H1 (cell line): ENCODE results near the gene ADIPOR1. TPM values are rescaled to one million over a fixed set of nuclear protein-coding genes. Genes with fewer than 3 reads are reported as not detected.
"Not testable (repeated sequence)": the region's sequence is repeated elsewhere in the genome, so short reads cannot be mapped to it uniquely, and the experiment has no call there.

ENCODE experiments used
- CTCF ChIA-PET: fragments of 300-600 bp; sonication (Branson Sonifier 250); formaldehyde crosslinking; loops from one replicate; lab custom pipeline; 2021; ENCODE audit not compliant: partially characterized antibody; lab: Charles Lee
- POLR2A ChIA-PET: fragments of 300-600 bp; sonication (Branson Sonifier 250); formaldehyde crosslinking; loops from one replicate; lab custom pipeline; 2021; ENCODE audit warnings: inconsistent platforms; ENCODE audit not compliant: partially characterized antibody; lab: Charles Lee
- DNase-seq, 2 experiments: peaks; one replicate each; pipeline versions ENCODE4 v3.0.0 to v3.0.0-alpha.2; 2010 to 2022; ENCODE audit warnings: low spot score in 2 of 2, low read depth in 1 of 2, mixed read lengths in 1 of 2
- FAIRE-seq: peaks from 2 replicates; lab custom pipeline; 2011; peaks lifted over from hg19 to GRCh38; lab: Jason Lieb, UNC
- H2AFZ ChIP-seq: 2 replicates; pipeline ENCODE4 v1.8.1; 2012; ENCODE audit warnings: low read length, inconsistent platforms
- H2AK5ac ChIP-seq: 2 replicates; pipeline ENCODE4 v1.6.1; 2013; ENCODE audit warnings: low read depth, low read length
- H2BK120ac ChIP-seq: replicated peaks from 2 replicates; pipeline ENCODE3; 2013; ENCODE audit warnings: low read depth, low read length, inconsistent platforms
- H2BK12ac ChIP-seq: 2 replicates; pipeline ENCODE4 v1.6.1; 2013; ENCODE audit warnings: low read depth, low read length
- H2BK15ac ChIP-seq: 2 replicates; pipeline ENCODE4 v1.6.1; 2013; ENCODE audit warnings: low read length
- H2BK20ac ChIP-seq: 2 replicates; pipeline ENCODE4 v1.6.1; 2013; ENCODE audit warnings: low read length
- H2BK5ac ChIP-seq: 2 replicates; pipeline ENCODE4 v1.6.1; 2013; ENCODE audit warnings: low read depth, low read length
- H3K14ac ChIP-seq: 2 replicates; pipeline ENCODE4 v1.6.1; 2013; ENCODE audit warnings: inconsistent platforms; ENCODE audit not compliant: insufficient read length
- H3K18ac ChIP-seq: 2 replicates; pipeline ENCODE4 v1.6.1; 2013; ENCODE audit warnings: low read length; ENCODE audit errors: extremely low read depth
- H3K23ac ChIP-seq: 2 replicates; pipeline ENCODE4 v1.6.1; 2013; ENCODE audit warnings: inconsistent platforms; ENCODE audit not compliant: insufficient read length
- H3K23me2 ChIP-seq: 2 replicates; pipeline ENCODE4 v1.6.1; 2013; ENCODE audit warnings: low read depth, low read length
- H3K27ac ChIP-seq: 2 replicates; pipeline ENCODE4 v1.6.1; 2011; ENCODE audit warnings: low read depth, low read length, inconsistent platforms
- H3K27me3 ChIP-seq, 4 experiments: replicated peaks in 1 of 4; 1 replicate in 1 of 4; 2 replicates in 3 of 4; pipeline versions ENCODE4 v1.6.1 to v1.8.1; 2011 to 2013; ENCODE audit warnings: low read length in 3 of 4, mild to moderate bottlenecking in 3 of 4, inconsistent platforms in 2 of 4, mixed read lengths in 2 of 4, moderate library complexity in 1 of 4; ENCODE audit not compliant: control insufficient read depth in 3 of 4, insufficient read depth in 3 of 4; ENCODE audit errors: extremely low read depth in 1 of 4
- H3K36me3 ChIP-seq, 4 experiments: 2 replicates each; pipeline versions ENCODE4 v1.6.1 to v1.8.1; 2011 to 2013; ENCODE audit warnings: mild to moderate bottlenecking in 4 of 4, low read length in 3 of 4, moderate library complexity in 2 of 4, control low read depth in 1 of 4, inconsistent platforms in 1 of 4; ENCODE audit not compliant: insufficient read depth in 4 of 4, control insufficient read depth in 2 of 4
- H3K4ac ChIP-seq: replicated peaks from 2 replicates; pipeline ENCODE3; 2013; ENCODE audit warnings: low read length, low read depth, mixed read lengths, inconsistent platforms; ENCODE audit not compliant: insufficient read length
- H3K4me1 ChIP-seq, 4 experiments: replicated peaks in 1 of 4; 1 replicate in 1 of 4; 2 replicates in 3 of 4; pipeline versions ENCODE4 v1.6.1 to v1.8.1; 2011 to 2013; ENCODE audit warnings: low read length in 3 of 4, inconsistent platforms in 2 of 4, mixed read lengths in 1 of 4; ENCODE audit not compliant: insufficient read depth in 4 of 4, control insufficient read depth in 3 of 4
- H3K4me2 ChIP-seq, 2 experiments: 2 replicates each; pipeline versions ENCODE4 v1.6.1 to v1.8.1; 2011 to 2013; ENCODE audit warnings: low read depth in 2 of 2, low read length in 2 of 2, control low read depth in 1 of 2, inconsistent platforms in 1 of 2, mild to moderate bottlenecking in 1 of 2; ENCODE audit not compliant: insufficient read depth in 1 of 2
- H3K4me3 ChIP-seq, 4 experiments: fragments of 200-600, 300-600 bp in 1 of 4; sonication (generic), shearing (Covaris generic), sonication (Bioruptor Twin) in 1 of 4; 2 replicates each; pipeline versions ENCODE4 v1.5.1 to v1.8.1; 2011 to 2016; ENCODE audit warnings: low read length in 4 of 4, low read depth in 3 of 4, control low read depth in 2 of 4, inconsistent platforms in 2 of 4, mild to moderate bottlenecking in 2 of 4, mixed read lengths in 1 of 4, moderate library complexity in 1 of 4; ENCODE audit not compliant: insufficient read depth in 2 of 4; ENCODE audit errors: extremely low read depth in 1 of 4
- H3K56ac ChIP-seq: replicated peaks from 2 replicates; pipeline ENCODE3; 2013; ENCODE audit warnings: low read depth, mild to moderate bottlenecking, mixed read lengths, low read length, inconsistent platforms; ENCODE audit not compliant: insufficient read length
- H3K79me1 ChIP-seq: 2 replicates; pipeline ENCODE4 v1.6.1; 2013; ENCODE audit warnings: low read depth, low read length, control low read depth
- H3K79me2 ChIP-seq, 2 experiments: 2 replicates each; pipeline versions ENCODE4 v1.6.1 to v1.8.1; 2012 to 2013; ENCODE audit warnings: low read length in 2 of 2, mild to moderate bottlenecking in 2 of 2, inconsistent platforms in 1 of 2; ENCODE audit not compliant: insufficient read depth in 2 of 2, control insufficient read depth in 1 of 2
- H3K9ac ChIP-seq, 4 experiments: replicated peaks in 1 of 4; 1 replicate in 1 of 4; 2 replicates in 3 of 4; pipeline versions ENCODE4 v1.6.1 to v1.8.1; 2011 to 2013; ENCODE audit warnings: low read depth in 3 of 4, low read length in 3 of 4, control low read depth in 2 of 4, mild to moderate bottlenecking in 2 of 4, moderate library complexity in 2 of 4, inconsistent platforms in 1 of 4; ENCODE audit errors: extremely low read depth in 1 of 4
- H3K9me3 ChIP-seq, 2 experiments: 2 replicates each; pipeline versions ENCODE4 v1.6.1 to v1.8.1; 2012 to 2013; ENCODE audit warnings: mild to moderate bottlenecking in 2 of 2, moderate library complexity in 2 of 2, control low read depth in 1 of 2, inconsistent platforms in 1 of 2, low read depth in 1 of 2, low read length in 1 of 2, mixed read lengths in 1 of 2; ENCODE audit not compliant: insufficient read depth in 2 of 2
- H4K20me1 ChIP-seq, 2 experiments: replicated peaks in 1 of 2; 2 replicates each; pipeline versions ENCODE3 to v1.8.1; 2011 to 2013; ENCODE audit warnings: inconsistent platforms in 2 of 2, low read length in 2 of 2, mild to moderate bottlenecking in 1 of 2; ENCODE audit not compliant: insufficient read depth in 2 of 2, control insufficient read depth in 1 of 2
- H4K5ac ChIP-seq: 2 replicates; pipeline ENCODE4 v1.6.1; 2013; ENCODE audit warnings: low read length, low read depth, mixed read lengths, inconsistent platforms; ENCODE audit not compliant: insufficient read length
- H4K8ac ChIP-seq: 2 replicates; pipeline ENCODE4 v1.8.0; 2013; ENCODE audit warnings: mild to moderate bottlenecking, moderate library complexity, low read length, inconsistent platforms; ENCODE audit not compliant: insufficient read depth; ENCODE audit errors: extremely low read depth
- H4K91ac ChIP-seq: replicated peaks from 2 replicates; pipeline ENCODE3; 2013; ENCODE audit warnings: low read length, mixed read lengths, inconsistent platforms; ENCODE audit not compliant: insufficient read length
- BCL11A ChIP-seq, 2 experiments: IDR thresholded peaks; one replicate each; pipeline ENCODE4 v1.6.1; 2011; ENCODE audit warnings: low read depth in 2 of 2, low read length in 2 of 2, mild to moderate bottlenecking in 2 of 2
- EP300 ChIP-seq, 2 experiments: IDR thresholded peaks; 1 replicate in 1 of 2; 2 replicates in 1 of 2; pipeline ENCODE4 v1.6.1; 2011 to 2012; ENCODE audit warnings: low read depth in 2 of 2, low read length in 2 of 2, mild to moderate bottlenecking in 2 of 2, borderline replicate concordance in 1 of 2, inconsistent platforms in 1 of 2, moderate library complexity in 1 of 2
- HDAC6 ChIP-seq: IDR thresholded peaks from one replicate; pipeline ENCODE4 v1.7.1; 2012; ENCODE audit warnings: low read depth, mild to moderate bottlenecking, inconsistent platforms, low read length, moderate library complexity
- MAFK ChIP-seq: IDR thresholded peaks from 2 replicates; pipeline ENCODE4 v1.6.1; 2012; ENCODE audit warnings: low read depth, mild to moderate bottlenecking, improper control_type of control experiment, low read length
- POU5F1 ChIP-seq: IDR thresholded peaks from 2 replicates; pipeline ENCODE4 v1.6.1; 2011; ENCODE audit warnings: low read depth, mild to moderate bottlenecking, low read length, moderate library complexity
- SAP30 ChIP-seq: fragments of 300-600 bp; sonication (generic); IDR thresholded peaks from 2 replicates; pipeline ENCODE4 v1.7.1; 2012; ENCODE audit warnings: low read length, moderate library complexity, mild to moderate bottlenecking, inconsistent platforms; ENCODE audit not compliant: insufficient read depth, insufficient replicate concordance
- WGBS, 2 experiments: shearing (Covaris generic) in 1 of 2; methylation state at CpG; one replicate each; pipeline versions ENCODE4 v1.1.6 to v1.1.7; 2013 to 2015; ENCODE audit warnings: low lambda C conversion rate in 2 of 2, mixed read lengths in 2 of 2, inconsistent platforms in 1 of 2, low coverage in 1 of 2, missing lambda C conversion rate in 1 of 2; ENCODE audit not compliant: insufficient replicate concordance in 2 of 2, insufficient coverage in 1 of 2, insufficient read length in 1 of 2; ENCODE audit errors: extremely low coverage in 1 of 2, missing lambda C conversion rate in 1 of 2; 5-methylcytosine and 5-hydroxymethylcytosine counted together
- polyA plus RNA-seq, 7 experiments: library from polyadenylated mRNA; depleted of rRNA in 3 of 7; stranded (reverse) in 5 of 7; unstranded in 2 of 7; fragments of >200 nt in 5 of 7; fragments of 200-250 nt in 2 of 7; gene quantifications; 1 replicate in 5 of 7; 2 replicates in 1 of 7; 4 replicates in 1 of 7; pipeline versions ENCODE4 v1.2.1 to v1.2.3, GENCODE V29; 2011 to 2013; ENCODE audit warnings: missing spikeins in 2 of 7, mixed read lengths in 2 of 7
- total RNA-seq: library from RNA; stranded (reverse); fragmentation: NEBNext Ultra II Directional; extraction: Animal tissue kit (Norgen Biotek cat#: 25700); gene quantifications from 2 replicates; pipeline ENCODE4 v1.2.1, GENCODE V29; 2021
- TF ChIP-seq, protein P1 (sequence below): IDR thresholded peaks from 2 replicates; pipeline ENCODE4 v1.6.1; 2012; ENCODE audit warnings: inconsistent platforms

The ADIPOR1 gene
- total and polyA plus RNA-seq, 2 of the 8 experiments (the other 6 are each of a cell fraction or from before 2014, with no cell fraction given): 69.8 to 118 TPM

DNA sequence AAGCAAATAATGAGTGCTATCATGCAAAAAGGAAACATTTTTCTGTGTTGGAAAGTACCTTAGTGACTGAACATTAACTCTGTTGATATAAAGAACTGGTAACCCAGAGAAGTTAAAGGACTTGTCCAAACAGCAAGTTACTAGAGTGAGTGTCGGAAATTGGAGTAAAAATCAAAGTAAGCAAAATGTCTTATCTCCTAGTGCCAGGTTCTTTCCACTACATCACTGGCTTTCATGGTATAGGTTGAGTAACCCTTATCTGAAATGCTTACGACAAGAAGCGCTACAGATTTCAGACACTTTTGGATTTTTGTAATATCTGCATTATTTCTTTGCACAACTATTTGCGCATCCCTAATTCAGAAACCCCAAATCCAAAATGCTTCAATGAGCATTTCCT, 52.8 kb downstream of the ADIPOR1 start (continued):
- TF ChIP-seq BCL11A (IDR thresholded peaks at IDR 0.05; ENCODE audit: low read depth in 2 of 2, low read length in 2 of 2): no peak
- no peak for TF ChIP-seq EP300 (IDR thresholded peaks at IDR 0.05; ENCODE audit: borderline replicate concordance in 1 of 2, low read depth in 2 of 2, low read length in 2 of 2)
- no peak for TF ChIP-seq POU5F1
- no peak for TF ChIP-seq HDAC6
- TF ChIP-seq, protein P1, sequence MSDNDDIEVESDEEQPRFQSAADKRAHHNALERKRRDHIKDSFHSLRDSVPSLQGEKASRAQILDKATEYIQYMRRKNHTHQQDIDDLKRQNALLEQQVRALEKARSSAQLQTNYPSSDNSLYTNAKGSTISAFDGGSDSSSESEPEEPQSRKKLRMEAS: no peak
- no peak for TF ChIP-seq SAP30
- TF ChIP-seq MAFK: no peak

DNA sequence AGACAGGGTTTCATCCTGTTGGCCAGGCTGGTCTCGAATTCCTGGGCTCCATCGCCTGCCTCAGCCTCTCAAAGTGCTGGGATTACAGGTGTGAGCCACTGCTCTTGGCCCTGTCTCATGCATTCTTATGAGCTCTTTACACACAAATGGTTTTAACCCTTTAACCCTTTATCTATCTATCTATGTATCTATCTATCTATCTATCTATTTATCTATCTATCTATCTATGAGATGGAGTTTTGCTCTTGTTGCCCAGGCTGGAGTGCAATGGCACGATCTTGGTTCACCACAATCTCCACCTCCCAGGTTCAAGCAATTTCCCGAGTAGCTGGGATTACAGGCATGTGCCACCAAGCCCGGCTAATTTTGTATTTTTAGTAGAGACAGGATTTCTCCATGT, 54.3 kb downstream of the ADIPOR1 start:
- not testable (repeated sequence) for H3K4me2 ChIP-seq, H2BK12ac ChIP-seq, FAIRE-seq, H3K56ac ChIP-seq, H3K4me1 ChIP-seq, H3K23me2 ChIP-seq, H3K9ac ChIP-seq, H3K4me3 ChIP-seq, H2BK5ac ChIP-seq, H2AK5ac ChIP-seq, H3K27me3 ChIP-seq, H2AFZ ChIP-seq, H4K91ac ChIP-seq, H4K20me1 ChIP-seq, H4K8ac ChIP-seq, H2BK120ac ChIP-seq, H3K14ac ChIP-seq, H3K4ac ChIP-seq, H3K9me3 ChIP-seq, H2BK20ac ChIP-seq, H2BK15ac ChIP-seq, H3K27ac ChIP-seq, H3K18ac ChIP-seq, H4K5ac ChIP-seq, H3K79me2 ChIP-seq, H3K79me1 ChIP-seq, DNase-seq, H3K23ac ChIP-seq
- POLR2A ChIA-PET: interaction anchor here (0.6 to 2.2 kb wide), 4 partner anchors 14 to 103 kb away, joined by 3 to 5 read pairs (median 4); partner anchors contain the start of gene TMEM183A
- WGBS, 2 experiments: 96% methylated on average over 5 of the region's 5 CpGs; no CpG with 5 or more reads in 1 of the 2 experiments
- CTCF ChIA-PET: interaction anchor here (1.4 to 1.7 kb wide), 2 partner anchors 22 to 124 kb away, joined by 4 to 5 read pairs; no protein-coding TSS in a partner anchor
- H3K36me3 ChIP-seq: peaks cover 0 to 24% (median 7%) of the 10 kb centered on the region in 4 experiments; a peak in 7 of 8 replicates
